GM23338 (cell line): ENCODE results near the gene PAEP. TPM values are rescaled to one million over a fixed set of nuclear protein-coding genes. Genes with fewer than 3 reads are reported as not detected.

Source experiments
- ATAC-seq: fragments of 200-7000 bp; cut with Tn5 transposase; 3 replicates; pipeline ENCODE4 v1.9.1; 2020
- DNase-seq: peaks from one replicate; pipeline ENCODE4 v3.0.0-alpha.2; 2015; ENCODE audit warnings: low spot score
- H2AFZ ChIP-seq: fragments of 200-600 bp; sonication (generic); 2 replicates; pipeline ENCODE4 v1.8.0; 2016; ENCODE audit warnings: antibody characterized with exemption, mild to moderate bottlenecking, moderate library complexity
- H3F3A ChIP-seq: fragments of 200-600 bp; sonication (generic); replicated peaks from 2 replicates; pipeline ENCODE4 v1.8.0; 2017; ENCODE audit warnings: antibody characterized with exemption, mixed run types, low read depth
- H3K27ac ChIP-seq: fragments of 200-600 bp; sonication (generic); 2 replicates; pipeline ENCODE4 v1.6.1; 2016; ENCODE audit warnings: low read depth
- H3K27me3 ChIP-seq: fragments of 200-600 bp; sonication (generic); 2 replicates; pipeline ENCODE4 v1.8.0; 2016; ENCODE audit warnings: mild to moderate bottlenecking, mixed run types, moderate library complexity; ENCODE audit not compliant: insufficient read depth
- H3K36me3 ChIP-seq: fragments of 200-600 bp; sonication (generic); 2 replicates; pipeline ENCODE4 v1.8.0; 2016; ENCODE audit warnings: mild to moderate bottlenecking; ENCODE audit not compliant: insufficient read depth
- H3K4me1 ChIP-seq: fragments of 200-600 bp; sonication (generic); 2 replicates; pipeline ENCODE4 v1.8.0; 2016; ENCODE audit warnings: mild to moderate bottlenecking, moderate library complexity; ENCODE audit not compliant: insufficient read depth
- H3K4me2 ChIP-seq: fragments of 200-600 bp; sonication (generic); 2 replicates; pipeline ENCODE4 v1.7.1; 2017; ENCODE audit warnings: mixed run types
- H3K4me3 ChIP-seq: fragments of 200-600 bp; sonication (generic); 2 replicates; pipeline ENCODE4 v1.6.1; 2016; ENCODE audit warnings: mixed run types
- H3K79me2 ChIP-seq: fragments of 200-600 bp; sonication (generic); replicated peaks from 2 replicates; pipeline ENCODE4 v1.8.0; 2017; ENCODE audit warnings: mild to moderate bottlenecking; ENCODE audit not compliant: insufficient read depth
- H3K9me2 ChIP-seq: fragments of 200-600 bp; sonication (generic); 2 replicates; pipeline ENCODE4 v1.8.0; 2017; ENCODE audit not compliant: insufficient read depth
- H4K20me1 ChIP-seq: fragments of 200-600 bp; sonication (generic); replicated peaks from 2 replicates; pipeline ENCODE4 v1.8.0; 2017; ENCODE audit warnings: mild to moderate bottlenecking; ENCODE audit not compliant: insufficient read depth
- H3K27ac Mint-ChIP-seq: 2 replicates; pipeline ENCODE4 v1.8.0; 2020; ENCODE audit warnings: inconsistent platforms, mild to moderate bottlenecking, moderate library complexity, mixed read lengths
- H3K27me3 Mint-ChIP-seq: 3 replicates; pipeline ENCODE4 v1.8.0; 2022; ENCODE audit warnings: low read depth, mild to moderate bottlenecking, moderate library complexity, mixed read lengths, inconsistent platforms; ENCODE audit not compliant: insufficient read depth, poor library complexity
- H3K36me3 Mint-ChIP-seq: 3 replicates; pipeline ENCODE4 v1.8.0; 2021; ENCODE audit warnings: low read depth, mild to moderate bottlenecking, inconsistent platforms, moderate library complexity, mixed read lengths
- H3K4me1 Mint-ChIP-seq: 3 replicates; pipeline ENCODE4 v1.8.0; 2020; ENCODE audit warnings: mild to moderate bottlenecking, inconsistent platforms, mixed read lengths
- H3K4me3 Mint-ChIP-seq: 3 replicates; pipeline ENCODE4 v1.8.0; 2021; ENCODE audit warnings: moderate library complexity, mild to moderate bottlenecking, inconsistent platforms, mixed read lengths
- H3K9me3 Mint-ChIP-seq: 3 replicates; pipeline ENCODE4 v1.8.0; 2020; ENCODE audit warnings: moderate library complexity, mild to moderate bottlenecking, inconsistent platforms, mixed read lengths
- CREB1 ChIP-seq: fragments of 250-450 bp; sonication (Bioruptor Pico); IDR thresholded peaks from 2 replicates; pipeline ENCODE4 v1.5.0; 2020; ENCODE audit warnings: low read depth, mild to moderate bottlenecking, moderate library complexity
- ETS1 ChIP-seq: IDR thresholded peaks from 2 replicates; pipeline ENCODE4 v1.6.1; 2016; ENCODE audit warnings: antibody characterized with exemption
- EZH2 ChIP-seq: fragments of 200-600 bp; sonication (generic); IDR thresholded peaks from one replicate; pipeline ENCODE4 v1.8.0; 2017; ENCODE audit warnings: antibody characterized with exemption, mild to moderate bottlenecking, low read depth; ENCODE audit not compliant: unreplicated experiment
- JUNB ChIP-seq: IDR thresholded peaks from one replicate; pipeline ENCODE4 v1.6.1; 2016; ENCODE audit warnings: antibody characterized with exemption; ENCODE audit not compliant: unreplicated experiment
- NANOG ChIP-seq: IDR thresholded peaks from 2 replicates; pipeline ENCODE4 v1.6.1; 2016; ENCODE audit warnings: antibody characterized with exemption, borderline replicate concordance
- POLR2AphosphoS5 ChIP-seq: IDR thresholded peaks from 2 replicates; pipeline ENCODE4 v1.6.1; 2016; ENCODE audit warnings: antibody characterized with exemption, low read depth
- REST ChIP-seq: IDR thresholded peaks from one replicate; pipeline ENCODE4 v1.6.1; 2018; ENCODE audit warnings: antibody characterized with exemption; ENCODE audit not compliant: unreplicated experiment
- STAT1 ChIP-seq: IDR thresholded peaks from one replicate; pipeline ENCODE4 v1.6.1; 2016; ENCODE audit warnings: antibody characterized with exemption; ENCODE audit not compliant: unreplicated experiment
- ZNF114 ChIP-seq: fragments of 250-450 bp; sonication (Bioruptor Pico); IDR thresholded peaks from 2 replicates; pipeline ENCODE4 v1.5.0; 2020; ENCODE audit warnings: mild to moderate bottlenecking, moderate library complexity
- ZNF331 ChIP-seq: fragments of 250-450 bp; sonication (Bioruptor Pico); IDR thresholded peaks from 2 replicates; pipeline ENCODE4 v1.5.0; 2020; ENCODE audit warnings: low read depth, mild to moderate bottlenecking, moderate library complexity
- polyA plus RNA-seq: library from polyadenylated mRNA; unstranded; fragments of >200 nt; fragmentation: Nextera tagmentation; extraction: Ambion mirVana; gene quantifications from 2 replicates; pipeline ENCODE4 v1.2.1, GENCODE V29; 2016
- total RNA-seq: library from RNA; depleted of rRNA; stranded (reverse); fragments of >200 nt; shearing (Covaris generic); gene quantifications from 2 replicates; pipeline ENCODE4 v1.2.3, GENCODE V29; 2014
- TF ChIP-seq, protein P1 (sequence below): fragments of 250-450 bp; sonication (Bioruptor Pico); IDR thresholded peaks from 2 replicates; pipeline ENCODE4 v1.5.0; 2020; ENCODE audit warnings: mild to moderate bottlenecking, moderate library complexity
- TF ChIP-seq, protein P2 (sequence below), 2 experiments: fragments of 200-600 bp in 1 of 2; sonication (generic) in 1 of 2; conservative IDR thresholded peaks; 2 replicates each; pipeline versions ENCODE4 v1.5.1 to v1.6.1; 2016 to 2017; ENCODE audit warnings: antibody characterized with exemption in 2 of 2, low read depth in 2 of 2, mild to moderate bottlenecking in 2 of 2, moderate library complexity in 1 of 2

PAEP gene
- total and polyA plus RNA-seq, 2 experiments from 2014 or later, result not detected

DNA sequence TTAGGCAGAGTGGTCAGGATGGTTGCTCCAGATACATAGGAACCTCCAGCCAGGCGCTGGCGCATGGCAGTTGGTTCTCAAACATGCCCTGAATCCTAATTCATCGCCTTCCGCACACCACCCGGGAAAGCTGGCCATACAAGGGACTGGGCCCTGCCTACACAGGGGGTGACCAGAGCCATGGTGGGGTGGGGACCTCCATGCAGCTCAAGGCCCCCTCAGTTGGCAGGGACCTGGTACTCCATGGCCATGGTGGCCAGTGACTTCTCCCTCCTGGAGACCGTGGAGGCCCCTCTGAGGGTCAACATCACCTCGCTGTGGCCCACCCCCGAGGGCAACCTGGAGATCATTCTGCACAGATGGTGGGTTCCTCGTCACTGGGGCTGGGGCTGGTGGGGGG, 26.8 kb downstream of the PAEP start (continued):
- TF ChIP-seq, protein P1, sequence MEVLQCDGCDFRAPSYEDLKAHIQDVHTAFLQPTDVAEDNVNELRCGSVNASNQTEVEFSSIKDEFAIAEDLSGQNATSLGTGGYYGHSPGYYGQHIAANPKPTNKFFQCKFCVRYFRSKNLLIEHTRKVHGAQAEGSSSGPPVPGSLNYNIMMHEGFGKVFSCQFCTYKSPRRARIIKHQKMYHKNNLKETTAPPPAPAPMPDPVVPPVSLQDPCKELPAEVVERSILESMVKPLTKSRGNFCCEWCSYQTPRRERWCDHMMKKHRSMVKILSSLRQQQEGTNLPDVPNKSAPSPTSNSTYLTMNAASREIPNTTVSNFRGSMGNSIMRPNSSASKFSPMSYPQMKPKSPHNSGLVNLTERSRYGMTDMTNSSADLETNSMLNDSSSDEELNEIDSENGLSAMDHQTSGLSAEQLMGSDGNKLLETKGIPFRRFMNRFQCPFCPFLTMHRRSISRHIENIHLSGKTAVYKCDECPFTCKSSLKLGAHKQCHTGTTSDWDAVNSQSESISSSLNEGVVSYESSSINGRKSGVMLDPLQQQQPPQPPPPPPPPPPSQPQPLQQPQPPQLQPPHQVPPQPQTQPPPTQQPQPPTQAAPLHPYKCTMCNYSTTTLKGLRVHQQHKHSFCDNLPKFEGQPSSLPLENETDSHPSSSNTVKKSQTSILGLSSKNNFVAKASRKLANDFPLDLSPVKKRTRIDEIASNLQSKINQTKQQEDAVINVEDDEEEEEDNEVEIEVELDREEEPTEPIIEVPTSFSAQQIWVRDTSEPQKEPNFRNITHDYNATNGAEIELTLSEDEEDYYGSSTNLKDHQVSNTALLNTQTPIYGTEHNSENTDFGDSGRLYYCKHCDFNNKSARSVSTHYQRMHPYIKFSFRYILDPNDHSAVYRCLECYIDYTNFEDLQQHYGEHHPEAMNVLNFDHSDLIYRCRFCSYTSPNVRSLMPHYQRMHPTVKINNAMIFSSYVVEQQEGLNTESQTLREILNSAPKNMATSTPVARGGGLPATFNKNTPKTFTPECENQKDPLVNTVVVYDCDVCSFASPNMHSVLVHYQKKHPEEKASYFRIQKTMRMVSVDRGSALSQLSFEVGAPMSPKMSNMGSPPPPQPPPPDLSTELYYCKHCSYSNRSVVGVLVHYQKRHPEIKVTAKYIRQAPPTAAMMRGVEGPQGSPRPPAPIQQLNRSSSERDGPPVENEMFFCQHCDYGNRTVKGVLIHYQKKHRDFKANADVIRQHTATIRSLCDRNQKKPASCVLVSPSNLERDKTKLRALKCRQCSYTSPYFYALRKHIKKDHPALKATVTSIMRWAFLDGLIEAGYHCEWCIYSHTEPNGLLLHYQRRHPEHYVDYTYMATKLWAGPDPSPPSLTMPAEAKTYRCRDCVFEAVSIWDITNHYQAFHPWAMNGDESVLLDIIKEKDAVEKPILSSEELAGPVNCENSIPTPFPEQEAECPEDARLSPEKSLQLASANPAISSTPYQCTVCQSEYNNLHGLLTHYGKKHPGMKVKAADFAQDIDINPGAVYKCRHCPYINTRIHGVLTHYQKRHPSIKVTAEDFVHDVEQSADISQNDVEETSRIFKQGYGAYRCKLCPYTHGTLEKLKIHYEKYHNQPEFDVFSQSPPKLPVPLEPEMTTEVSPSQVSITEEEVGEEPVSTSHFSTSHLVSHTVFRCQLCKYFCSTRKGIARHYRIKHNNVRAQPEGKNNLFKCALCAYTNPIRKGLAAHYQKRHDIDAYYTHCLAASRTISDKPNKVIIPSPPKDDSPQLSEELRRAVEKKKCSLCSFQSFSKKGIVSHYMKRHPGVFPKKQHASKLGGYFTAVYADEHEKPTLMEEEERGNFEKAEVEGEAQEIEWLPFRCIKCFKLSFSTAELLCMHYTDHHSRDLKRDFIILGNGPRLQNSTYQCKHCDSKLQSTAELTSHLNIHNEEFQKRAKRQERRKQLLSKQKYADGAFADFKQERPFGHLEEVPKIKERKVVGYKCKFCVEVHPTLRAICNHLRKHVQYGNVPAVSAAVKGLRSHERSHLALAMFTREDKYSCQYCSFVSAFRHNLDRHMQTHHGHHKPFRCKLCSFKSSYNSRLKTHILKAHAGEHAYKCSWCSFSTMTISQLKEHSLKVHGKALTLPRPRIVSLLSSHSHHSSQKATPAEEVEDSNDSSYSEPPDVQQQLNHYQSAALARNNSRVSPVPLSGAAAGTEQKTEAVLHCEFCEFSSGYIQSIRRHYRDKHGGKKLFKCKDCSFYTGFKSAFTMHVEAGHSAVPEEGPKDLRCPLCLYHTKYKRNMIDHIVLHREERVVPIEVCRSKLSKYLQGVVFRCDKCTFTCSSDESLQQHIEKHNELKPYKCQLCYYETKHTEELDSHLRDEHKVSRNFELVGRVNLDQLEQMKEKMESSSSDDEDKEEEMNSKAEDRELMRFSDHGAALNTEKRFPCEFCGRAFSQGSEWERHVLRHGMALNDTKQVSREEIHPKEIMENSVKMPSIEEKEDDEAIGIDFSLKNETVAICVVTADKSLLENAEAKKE (CRISPR knock-in tag), result no peak
- TF ChIP-seq EZH2 (no peak), POLR2AphosphoS5 (no peak)

GRCh38 chr9:135588886-135589595, 27.5 kb downstream of the PAEP start:
- ATAC-seq, result no peak
- H3K36me3 Mint-ChIP-seq, result no peaks in the 10 kb centered on the region
- H3K27ac Mint-ChIP-seq, result no peak overlapping the region
- no peak for TF ChIP-seq EZH2
- no peak for TF ChIP-seq ETS1
- no peak for TF ChIP-seq POLR2AphosphoS5
- TF ChIP-seq REST, result no peak
- no peak for TF ChIP-seq JUNB
- TF ChIP-seq CREB1 (CRISPR knock-in tag), result no peak
- TF ChIP-seq, protein P2, sequence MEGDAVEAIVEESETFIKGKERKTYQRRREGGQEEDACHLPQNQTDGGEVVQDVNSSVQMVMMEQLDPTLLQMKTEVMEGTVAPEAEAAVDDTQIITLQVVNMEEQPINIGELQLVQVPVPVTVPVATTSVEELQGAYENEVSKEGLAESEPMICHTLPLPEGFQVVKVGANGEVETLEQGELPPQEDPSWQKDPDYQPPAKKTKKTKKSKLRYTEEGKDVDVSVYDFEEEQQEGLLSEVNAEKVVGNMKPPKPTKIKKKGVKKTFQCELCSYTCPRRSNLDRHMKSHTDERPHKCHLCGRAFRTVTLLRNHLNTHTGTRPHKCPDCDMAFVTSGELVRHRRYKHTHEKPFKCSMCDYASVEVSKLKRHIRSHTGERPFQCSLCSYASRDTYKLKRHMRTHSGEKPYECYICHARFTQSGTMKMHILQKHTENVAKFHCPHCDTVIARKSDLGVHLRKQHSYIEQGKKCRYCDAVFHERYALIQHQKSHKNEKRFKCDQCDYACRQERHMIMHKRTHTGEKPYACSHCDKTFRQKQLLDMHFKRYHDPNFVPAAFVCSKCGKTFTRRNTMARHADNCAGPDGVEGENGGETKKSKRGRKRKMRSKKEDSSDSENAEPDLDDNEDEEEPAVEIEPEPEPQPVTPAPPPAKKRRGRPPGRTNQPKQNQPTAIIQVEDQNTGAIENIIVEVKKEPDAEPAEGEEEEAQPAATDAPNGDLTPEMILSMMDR (conservative IDR thresholded peaks at IDR 0.05; ENCODE audit: low read depth in 2 of 2), result no peak
- TF ChIP-seq ZNF331 (CRISPR knock-in tag), result no peak
- no peak for TF ChIP-seq NANOG
- no peak for TF ChIP-seq STAT1
- no peak for TF ChIP-seq ZNF114 (CRISPR knock-in tag)

More at GRCh38 chr9:135588886-135589595, 27.5 kb downstream of the PAEP start:
- H3K27ac ChIP-seq, result no peak overlapping the region
- no peaks in the 10 kb centered on the region for H3K36me3 ChIP-seq
- Mint-ChIP-seq H3K9me3 (no peaks in the 10 kb centered on the region; the same call in 2 of the 3 replicates), H3K27me3 (peaks cover 6% of the 10 kb centered on the region), H3K4me3 (no peak overlapping the region), H3K4me1 (no peaks in the 10 kb centered on the region)
- H3F3A ChIP-seq, result no peaks in the 10 kb centered on the region
- no peaks in the 10 kb centered on the region for H3K79me2 ChIP-seq
- no peak overlapping the region for H3K4me2 ChIP-seq
- no peak overlapping the region for H3K4me3 ChIP-seq
- H2AFZ ChIP-seq, result no peak overlapping the region
- DNase-seq, result no peak
- no peaks in the 10 kb centered on the region for H3K27me3 ChIP-seq
- H3K4me1 ChIP-seq, result no peaks in the 10 kb centered on the region
- no peaks in the 10 kb centered on the region for H3K9me2 ChIP-seq
- no peaks in the 10 kb centered on the region for H4K20me1 ChIP-seq
